Posterior cingulate gyrus (tissue), 11 donors: ENCODE measurements around the gene TOM1L2.

Experiments
- DNase-seq, 10 donors: peaks; one replicate each; pipeline versions ENCODE4 v3.0.0 to v3.0.0-alpha.2; 2020 to 2021; ENCODE audit warnings: mixed read lengths in 3 of 10
- intact Hi-C: fragments of 100-400 bp; cut with DNase I; formaldehyde crosslinking; loops from one replicate; pipeline ENCODE4 v1.15.1; 2023

The TOM1L2 gene

GRCh38 chr17:17865035-17865434, 107.2 kb downstream of the TOM1L2 start:
- intact Hi-C loops = no loop called here
- no peak for DNase-seq

- intact Hi-C loops = loop anchor here (1.0 kb wide), 2 partner anchors 48 to 179 kb away; partner anchors contain the start of gene RAI1
- DNase-seq = peak in 2 of 10 donors; percentile 24 to 62
Measured at GRCh38 chr17:17860766-17861107, 111.5 kb downstream of the TOM1L2 start.

DNA sequence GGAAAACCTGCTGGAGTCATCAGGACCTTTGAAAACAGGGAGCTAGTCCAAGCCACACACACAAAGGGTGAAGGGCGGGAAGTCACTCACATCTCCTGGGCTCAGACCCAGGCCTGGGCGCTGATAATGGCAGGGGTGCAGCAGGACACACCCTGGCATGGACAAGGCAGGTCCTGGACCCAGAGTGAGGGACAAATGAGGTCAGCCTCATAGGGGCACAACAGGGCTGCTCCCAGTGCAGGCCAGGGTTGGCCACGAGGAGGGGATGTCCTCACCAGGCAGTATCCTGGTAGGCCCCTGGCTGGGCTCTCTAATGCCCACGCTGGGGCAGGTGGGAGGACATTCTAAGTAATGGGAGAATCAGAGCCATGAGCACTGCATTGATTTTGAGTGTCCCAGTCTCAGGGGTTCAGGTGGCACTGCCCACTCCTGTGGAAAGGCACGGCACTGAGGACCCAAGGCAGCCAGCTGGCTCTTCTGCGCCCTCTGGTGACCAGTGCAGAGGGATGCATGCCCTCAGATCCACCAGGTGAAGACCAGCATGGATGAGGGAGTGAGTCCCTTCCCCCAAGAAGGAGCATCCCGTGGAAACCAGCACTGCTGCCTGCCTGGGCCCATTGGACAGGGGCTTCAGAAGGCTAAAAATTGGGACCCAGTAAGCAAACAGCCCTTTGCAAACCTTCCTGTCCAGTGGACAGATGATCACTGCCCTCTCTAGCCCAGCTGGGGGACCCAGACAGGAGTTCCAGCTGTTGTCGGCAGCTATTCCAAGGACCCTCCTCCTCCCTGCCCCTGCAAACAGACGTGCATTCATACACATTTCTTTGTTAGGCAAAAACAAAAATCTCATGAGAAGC, 112.1 kb downstream of the TOM1L2 start:
- intact Hi-C loops = loop anchor here (1.0 kb wide), 2 partner anchors 48 to 179 kb away; partner anchors contain the start of gene RAI1
- DNase-seq = peak; percentile 66 to 97 (median 78)

DNA sequence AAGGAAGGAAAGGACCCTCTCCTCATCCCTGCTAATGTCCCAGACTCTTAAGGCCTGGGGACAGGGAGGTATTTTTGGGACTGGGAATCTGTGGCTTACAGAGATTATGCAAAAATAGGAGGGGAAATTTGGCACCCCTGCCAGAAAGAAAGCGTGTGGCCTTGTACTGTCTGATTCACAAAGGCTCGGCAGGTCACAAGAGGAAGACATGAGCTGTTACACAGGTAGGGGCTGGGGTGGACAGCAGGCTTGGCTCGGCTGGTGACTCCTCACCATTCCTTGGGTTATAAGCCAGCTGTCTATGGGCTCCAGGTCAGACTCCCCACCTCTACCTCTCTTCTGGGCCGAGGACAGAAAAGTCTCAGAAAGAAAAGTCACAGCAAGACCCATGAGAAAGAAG, 114.7 kb downstream of the TOM1L2 start:
- peak in 1 of 10 donors; percentile 2 for DNase-seq
- intact Hi-C loops = no loop called here

DNA sequence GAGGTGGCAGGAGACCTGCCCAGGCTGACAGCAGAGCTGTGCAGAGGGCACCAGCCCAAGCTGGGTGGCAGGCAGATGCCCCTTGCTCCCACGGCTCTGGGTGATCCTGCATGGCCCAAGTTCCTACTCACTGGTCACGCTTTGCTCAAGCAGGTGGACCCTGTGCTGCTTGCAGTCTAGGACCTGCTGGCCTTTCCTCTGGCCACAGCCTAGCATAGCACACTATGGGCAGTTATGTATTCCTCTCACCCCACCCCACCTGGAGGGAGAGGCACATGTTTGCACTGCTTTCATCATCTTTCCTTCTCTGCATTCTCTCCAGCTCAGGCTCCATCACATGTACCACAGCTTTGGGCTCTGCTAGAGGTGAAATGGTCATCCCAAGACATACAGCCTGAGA, 115.8 kb downstream of the TOM1L2 start:
- no peak for DNase-seq
- intact Hi-C loops = no loop called here

GRCh38 chr17:17855976-17856375, 116.2 kb downstream of the TOM1L2 start:
- DNase-seq = peak in 2 of 10 donors; percentile 48 to 76
- intact Hi-C loops = no loop called here

DNA sequence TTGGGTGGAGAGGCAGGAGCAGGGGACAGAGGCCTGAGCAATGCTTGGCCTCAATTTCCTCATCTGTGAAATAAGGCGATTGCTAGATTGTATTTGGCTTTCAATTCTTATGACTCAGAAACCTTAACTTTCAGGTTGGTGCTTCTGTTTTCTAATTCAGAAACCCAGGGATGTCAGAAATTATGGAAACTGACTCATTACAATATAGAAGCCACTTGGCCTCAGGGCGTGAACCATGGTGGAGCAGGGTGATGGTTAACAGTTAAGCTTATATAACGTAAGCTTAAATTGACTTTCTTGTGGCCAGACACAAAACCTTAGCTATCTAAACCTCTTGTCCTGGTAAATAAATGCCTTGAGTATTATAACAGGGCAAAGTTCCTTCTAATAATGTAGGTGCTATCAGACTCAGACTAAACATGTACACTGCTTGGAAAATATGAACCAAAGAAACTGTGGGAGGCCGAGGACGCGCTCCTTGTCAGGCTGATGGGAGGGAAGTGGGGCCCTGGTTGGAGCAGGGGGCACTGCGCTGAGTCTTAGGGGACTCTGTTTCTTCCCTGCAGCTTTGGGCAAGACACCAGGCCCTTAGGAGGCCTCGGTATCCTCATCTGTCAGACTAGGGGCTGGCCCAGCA, 118.3 kb downstream of the TOM1L2 start:
- DNase-seq = peak in 1 of 10 donors; percentile 21
- intact Hi-C loops = no loop called here

- peak in 1 of 10 donors; percentile 6 for DNase-seq
- intact Hi-C loops = no loop called here
Measured at GRCh38 chr17:17852930-17853329, 119.3 kb downstream of the TOM1L2 start.

DNA sequence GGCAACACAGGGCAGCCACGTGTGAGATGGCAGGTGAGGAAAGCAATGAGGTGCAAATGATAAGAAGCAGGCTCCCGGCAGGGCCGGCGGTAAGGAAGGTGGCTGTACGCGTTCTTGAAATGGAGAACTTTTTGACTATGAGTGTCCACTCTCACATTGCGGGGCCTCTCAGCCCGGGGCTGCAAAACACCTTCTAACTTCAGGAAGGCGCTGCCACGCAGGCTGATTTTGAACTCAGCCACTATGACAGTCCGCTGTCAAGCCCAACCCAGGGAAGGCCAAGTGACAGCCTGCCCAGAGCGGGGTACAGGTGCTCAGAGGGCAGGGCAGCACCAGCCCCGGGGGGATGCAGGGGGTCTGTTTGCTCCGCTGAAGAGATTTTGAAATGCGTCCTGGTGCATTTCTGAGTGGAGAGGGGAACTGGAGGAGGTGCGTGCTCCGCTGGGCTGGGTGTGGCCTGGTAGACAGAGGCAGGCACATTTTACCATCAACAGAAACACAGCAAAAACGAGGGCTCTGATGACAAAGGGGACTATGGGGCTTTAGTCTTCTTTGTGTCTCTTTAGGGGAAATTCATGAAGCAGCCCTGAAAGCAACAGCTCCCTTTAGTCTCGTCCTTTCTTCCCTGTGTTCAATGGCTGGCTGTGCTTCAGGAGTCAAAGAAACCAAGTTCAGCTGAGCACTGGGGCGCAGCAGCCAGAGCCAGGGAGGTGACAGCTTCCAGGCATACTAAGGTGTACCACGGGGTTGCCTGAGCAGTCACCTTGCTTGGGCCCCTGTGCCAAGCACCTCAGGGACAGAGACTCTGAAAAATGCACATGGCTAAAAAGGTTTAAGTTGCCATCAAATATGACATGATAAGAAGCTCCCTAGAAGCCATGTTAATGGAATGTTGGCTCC, 120.8 kb downstream of the TOM1L2 start:
- peak in 1 of 10 donors; percentile 55 for DNase-seq
- intact Hi-C loops = no loop called here

GRCh38 chr17:17849845-17850373, 122.3 kb downstream of the TOM1L2 start:
- DNase-seq = peak in 5 of 10 donors; percentile 36 to 92 (median 62)
- intact Hi-C loops = no loop called here

DNA sequence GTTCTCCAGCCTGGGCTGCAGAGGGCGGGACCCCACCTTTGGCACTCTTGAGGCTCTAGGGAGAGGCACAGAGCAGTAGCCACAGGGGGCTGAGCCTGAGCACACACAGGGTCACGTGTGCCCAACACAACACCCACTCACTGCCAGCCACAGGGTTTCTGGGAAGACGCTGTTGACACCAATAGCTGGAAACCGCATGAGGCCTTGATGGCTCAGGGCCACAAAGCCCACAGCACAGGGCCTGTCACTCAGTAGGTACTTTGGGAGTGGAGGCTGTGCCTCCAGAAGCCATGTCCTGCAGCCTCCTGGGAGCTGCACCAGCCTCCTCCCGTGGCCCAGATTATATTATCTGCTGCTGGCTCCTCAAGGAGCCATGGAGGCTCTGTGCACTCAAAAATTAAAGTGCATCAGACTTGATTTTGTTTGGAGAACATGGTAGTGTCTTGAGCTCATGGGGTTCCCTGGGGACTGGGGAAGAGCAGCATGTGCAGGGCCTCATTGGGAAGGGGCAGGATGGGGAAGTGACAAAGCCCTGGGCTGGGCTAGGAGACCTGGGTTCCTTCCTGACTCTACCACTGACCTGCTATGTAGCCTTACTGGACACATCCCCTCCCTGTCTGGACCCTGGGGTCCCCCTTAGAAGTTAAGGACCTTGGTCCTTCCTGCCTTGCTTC, 122.9 kb downstream of the TOM1L2 start:
- intact Hi-C loops = no loop called here
- peak in 8 of 10 donors; percentile 46 to 95 (median 70) for DNase-seq

- DNase-seq = peak in 1 of 10 donors; percentile 45
- intact Hi-C loops = no loop called here
Measured at GRCh38 chr17:17848311-17849082, 123.7 kb downstream of the TOM1L2 start.

DNA sequence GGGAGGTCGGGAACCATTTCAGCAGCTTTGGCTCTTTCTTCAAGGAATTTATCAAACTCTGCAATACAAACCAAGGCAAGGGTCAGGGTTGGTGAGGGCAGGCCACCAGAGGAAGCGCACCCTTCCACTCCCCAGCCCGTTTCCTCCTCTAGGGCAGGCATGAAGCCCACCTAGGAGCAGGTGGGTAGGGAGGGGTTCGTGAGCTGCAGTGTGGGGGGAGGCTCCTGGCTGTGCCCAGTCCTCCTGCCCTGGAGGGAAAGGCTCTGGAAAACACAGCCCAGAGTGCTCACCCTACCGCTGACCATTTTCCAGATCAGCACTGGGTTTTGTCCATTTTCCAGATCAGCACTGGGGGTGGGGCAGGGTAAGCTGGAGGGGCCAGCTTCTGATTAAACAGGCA, 124.5 kb downstream of the TOM1L2 start:
- no peak for DNase-seq
- intact Hi-C loops = no loop called here

GRCh38 chr17:17847118-17847689, 125.0 kb downstream of the TOM1L2 start:
- intact Hi-C loops = no loop called here
- DNase-seq = peak in 1 of 10 donors; percentile 16

DNA sequence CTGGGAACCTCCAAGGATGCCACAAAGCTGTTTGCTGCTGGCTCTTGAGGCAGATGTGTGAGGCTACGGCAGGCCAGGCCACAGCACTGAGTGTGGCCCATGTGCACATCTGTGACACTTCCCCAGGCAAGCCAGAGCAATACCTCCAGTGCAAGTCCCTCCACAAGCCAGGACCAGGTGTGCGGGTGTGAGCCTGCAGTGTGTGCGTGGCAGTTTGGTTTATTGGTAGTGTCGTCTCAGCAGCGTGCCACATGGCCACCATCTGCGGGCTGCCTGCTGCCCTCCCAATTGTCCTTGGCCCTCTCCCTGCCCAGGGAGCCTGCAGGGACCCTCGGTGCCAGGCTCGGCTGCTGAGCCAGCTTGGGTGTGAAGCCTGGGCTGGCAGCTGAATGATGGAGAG, 125.6 kb downstream of the TOM1L2 start:
- no peak for DNase-seq
- intact Hi-C loops = no loop called here

GRCh38 chr17:17846003-17846402, 126.2 kb downstream of the TOM1L2 start:
- intact Hi-C loops = no loop called here

DNA sequence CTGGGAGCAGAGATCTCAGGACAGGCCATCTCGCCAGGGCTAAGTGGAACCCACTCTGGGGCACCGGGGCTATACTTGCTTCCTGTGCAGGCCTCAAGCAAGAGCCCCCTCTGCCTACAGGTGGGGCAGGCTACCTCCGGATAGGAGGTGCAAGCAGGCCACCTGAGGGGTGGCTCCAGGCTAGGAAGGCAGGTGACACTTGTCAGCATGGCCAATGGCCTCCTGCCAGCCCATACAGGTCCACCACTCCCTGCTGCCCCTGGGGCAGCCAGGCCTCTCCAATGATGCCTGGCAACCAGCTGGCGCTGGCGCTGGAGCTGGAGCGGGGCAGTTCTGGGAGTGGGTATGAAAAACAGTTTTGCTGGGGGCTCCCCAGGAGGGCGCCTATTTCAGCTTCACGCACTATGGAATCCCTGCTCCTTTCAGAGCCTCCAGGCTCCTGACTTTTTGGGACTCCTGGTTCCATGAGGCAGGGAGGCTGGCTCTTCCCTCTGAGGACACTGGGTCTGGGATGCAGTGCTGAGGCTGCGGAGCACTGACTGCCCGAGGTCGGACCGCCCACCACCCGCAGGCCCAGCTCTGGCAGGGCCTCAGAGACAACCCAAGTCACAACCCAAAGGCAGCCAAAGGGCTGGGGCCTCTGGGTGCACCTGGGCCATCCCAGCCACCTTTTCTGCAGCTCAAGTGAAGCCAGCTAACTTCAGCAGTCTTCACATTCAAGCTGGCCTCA, 127.0 kb downstream of the TOM1L2 start:
- no peak for DNase-seq
- intact Hi-C loops = no loop called here

More at GRCh38 chr17:17846003-17846402, 126.2 kb downstream of the TOM1L2 start:
- DNase-seq = no peak

DNA sequence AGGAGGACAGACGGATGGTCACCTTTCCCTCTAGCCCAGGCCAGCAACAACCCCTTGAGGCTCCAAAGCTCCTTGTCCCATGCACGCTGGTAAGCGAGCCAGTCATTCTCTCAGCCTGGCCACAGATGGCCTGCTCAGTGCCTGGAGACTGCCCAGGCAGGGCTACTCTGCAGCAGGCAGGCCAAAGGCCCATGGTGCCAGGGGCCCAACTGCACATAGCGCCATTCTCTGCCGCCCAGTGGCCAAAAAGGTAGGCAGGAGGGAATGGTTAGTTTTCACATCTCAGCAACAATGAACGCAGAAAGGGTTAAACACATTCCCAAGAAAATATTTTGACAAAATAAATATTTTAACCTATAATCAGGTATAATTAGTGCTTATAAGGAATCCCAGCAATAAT, 127.7 kb downstream of the TOM1L2 start:
- peak in 3 of 10 donors; percentile 30 to 95 (median 71) for DNase-seq
- intact Hi-C loops = no loop called here
